Transverse colon (tissue), 4 donors: ENCODE data around the gene TBC1D16. TPM values are rescaled to one million over a fixed set of nuclear protein-coding genes. Genes with fewer than 3 reads are reported as not detected.
"Not testable (repeated sequence)": the region's sequence is repeated elsewhere in the genome, so short reads cannot be mapped to it uniquely, and the experiment has no call there.

Source experiments
- DNase-seq: peaks from one replicate; pipeline ENCODE4 v3.0.0-alpha.2; 2019
- H3K27ac ChIP-seq, 4 donors: fragments of 200-600 bp; sonication (generic); 2 replicates each; pipeline ENCODE4 v1.5.1; 2016 to 2018; ENCODE audit warnings: inconsistent platforms in 4 of 4
- H3K27me3 ChIP-seq: fragments of 200-600 bp; sonication (generic); 2 replicates; pipeline ENCODE4 v1.5.1; 2017; ENCODE audit warnings: inconsistent platforms
- H3K36me3 ChIP-seq, 4 donors: fragments of 200-600 bp; sonication (generic); 2 replicates each; pipeline ENCODE4 v1.5.1; 2017 to 2019; ENCODE audit warnings: inconsistent platforms in 4 of 4
- H3K4me1 ChIP-seq, 4 donors: fragments of 200-600 bp; sonication (generic); 2 replicates each; pipeline ENCODE4 v1.5.1; 2017 to 2020; ENCODE audit warnings: inconsistent platforms in 4 of 4
- H3K4me3 ChIP-seq, 4 donors: fragments of 200-600 bp; sonication (generic); 1 replicate in 1 of 4; 2 replicates in 3 of 4; pipeline versions ENCODE4 v1.5.1 to v1.6.1; 2017 to 2019; ENCODE audit warnings: inconsistent platforms in 4 of 4
- H3K9me3 ChIP-seq, 2 donors: fragments of 200-600 bp; sonication (generic); 2 replicates each; pipeline ENCODE4 v1.5.1; 2017 to 2019; ENCODE audit warnings: inconsistent platforms in 2 of 2
- CTCF ChIP-seq, 5 experiments: fragments of 200-600 bp in 3 of 5; fragments of 450-650 bp in 2 of 5; sonication (generic) in 3 of 5; IDR thresholded peaks; 1 replicate in 2 of 5; 2 replicates in 3 of 5; pipeline ENCODE4 v1.5.1; 2016 to 2017; ENCODE audit warnings: antibody characterized with exemption in 5 of 5, inconsistent platforms in 3 of 5, mild to moderate bottlenecking in 2 of 5, moderate library complexity in 1 of 5
- EP300 ChIP-seq: sonication (generic); formaldehyde crosslinking; IDR thresholded peaks from one replicate; pipeline ENCODE4 v1.6.1; 2017; ENCODE audit warnings: antibody characterized with exemption, low read depth
- POLR2A ChIP-seq: fragments of 450-650 bp; IDR thresholded peaks from one replicate; pipeline ENCODE4 v1.6.1; 2016; ENCODE audit warnings: antibody characterized with exemption, mild to moderate bottlenecking, moderate library complexity
- POLR2AphosphoS5 ChIP-seq, 3 donors: sonication (generic); formaldehyde crosslinking; IDR thresholded peaks; one replicate each; pipeline ENCODE4 v1.6.1; 2016; ENCODE audit warnings: antibody characterized with exemption in 3 of 3
- WGBS, 2 donors: methylation state at CpG; one replicate each; pipeline ENCODE4 v1.1.5; 2018; ENCODE audit warnings: low coverage in 1 of 2; 5-methylcytosine and 5-hydroxymethylcytosine counted together
- in situ Hi-C, 4 donors: fragments of 200-750 bp; cut with MboI; loops; one replicate each; pipeline versions ENCODE4 v1.15.0 to v1.15.1; 2017; ENCODE audit warnings: low sequenced_read_pairs in 3 of 4, low pct_ligation_motif_present in 1 of 4, low pct_unique_long_range_greater_than_20kb in 1 of 4
- intact Hi-C: fragments of 100-400 bp; cut with DNase I; formaldehyde crosslinking; loops from one replicate; pipeline ENCODE4 v1.15.1; 2023; ENCODE audit warnings: low total_unique reads
- total RNA-seq, 4 donors: library from RNA; depleted of rRNA; stranded (reverse); fragments of >200 nt; gene quantifications; one replicate each; pipeline ENCODE4 v1.1.0, GENCODE V29; 2016

TBC1D16 gene
- total RNA-seq, 4 donors from 2014 or later = 12.3 to 22.4 (median 18.1) TPM

- Histone ChIP-seq H3K9me3 (no peaks in the 10 kb centered on the region), H3K27ac (peak overlapping the region in 3 of 4 donors; percentile 15 to 33 (median 26)), H3K36me3 (no peaks in the 10 kb centered on the region), H3K4me3 (no peak overlapping the region), H3K27me3 (no peaks in the 10 kb centered on the region), H3K4me1 (peaks cover 19 to 25% (median 21%) of the 10 kb centered on the region in 4 donors)
- no peak for DNase-seq
- intact Hi-C loops (loop anchor here (10.0 kb wide), 1 partner anchor 162 kb away; the partner anchor contains the start of gene CBX4), in situ Hi-C loops (loop anchor here in 2 of 4 donors (25.0 kb wide), 1 partner anchor 185 kb away; no protein-coding TSS in a partner anchor)
- 58 to 65% methylated on average over 9 to 15 of the region's 15 CpGs for WGBS, 2 donors
- TF ChIP-seq CTCF (IDR thresholded peaks at IDR 0.05) (no peak), EP300 (no peak), POLR2A (no peak), POLR2AphosphoS5 (IDR thresholded peaks at IDR 0.05) (no peak)
Observed at GRCh38 chr17:79997011-79997660, 38.5 kb downstream of the TBC1D16 start.

GRCh38 chr17:79996291-79996690, 39.4 kb downstream of the TBC1D16 start:
- intact Hi-C loops (loop anchor here (10.0 kb wide), 1 partner anchor 161 kb away; the partner anchor contains the start of gene CBX4), in situ Hi-C loops (loop anchor here in 2 of 4 donors (25.0 kb wide), 1 partner anchor 184 kb away; no protein-coding TSS in a partner anchor)
- Histone ChIP-seq H3K4me1 (peaks cover 26 to 33% (median 29%) of the 10 kb centered on the region in 4 donors), H3K4me3 (no peak overlapping the region), H3K27me3 (no peaks in the 10 kb centered on the region), H3K9me3 (no peaks in the 10 kb centered on the region), H3K27ac (no peak overlapping the region), H3K36me3 (no peaks in the 10 kb centered on the region)
- 81 to 86% methylated on average over 12 of the region's 12 CpGs for WGBS, 2 donors
- TF ChIP-seq POLR2A (no peak), EP300 (no peak), CTCF (IDR thresholded peaks at IDR 0.05) (no peak), POLR2AphosphoS5 (IDR thresholded peaks at IDR 0.05) (no peak)
- no peak for DNase-seq

GRCh38 chr17:79995696-79996095, 40.0 kb downstream of the TBC1D16 start:
- DNase-seq = no peak
- intact Hi-C loops = loop anchor here (10.0 kb wide), 1 partner anchor 161 kb away; the partner anchor contains the start of gene CBX4
- WGBS, 2 donors = 71 to 91% methylated on average over 2 to 8 of the region's 8 CpGs
- H3K27ac ChIP-seq = no peak overlapping the region
- in situ Hi-C loops = loop anchor here in 2 of 4 donors (25.0 kb wide), 1 partner anchor 183 kb away; no protein-coding TSS in a partner anchor
- no peaks in the 10 kb centered on the region for H3K27me3 ChIP-seq
- TF ChIP-seq CTCF (IDR thresholded peaks at IDR 0.05) = no peak
- TF ChIP-seq EP300 = no peak
- no peak for TF ChIP-seq POLR2AphosphoS5 (IDR thresholded peaks at IDR 0.05)
- TF ChIP-seq POLR2A = no peak
- peaks cover 27 to 39% (median 33%) of the 10 kb centered on the region in 4 donors for H3K4me1 ChIP-seq
- no peaks in the 10 kb centered on the region for H3K9me3 ChIP-seq
- no peaks in the 10 kb centered on the region for H3K36me3 ChIP-seq
- H3K4me3 ChIP-seq = no peak overlapping the region

- 93 to 94% methylated on average over 5 to 13 of the region's 13 CpGs for WGBS, 2 donors
- Histone ChIP-seq H3K27me3 (no peaks in the 10 kb centered on the region), H3K36me3 (no peaks in the 10 kb centered on the region), H3K9me3 (no peaks in the 10 kb centered on the region), H3K4me1 (peaks cover 27 to 50% (median 41%) of the 10 kb centered on the region in 4 donors), H3K27ac (no peak overlapping the region), H3K4me3 (no peak overlapping the region)
- no peak for TF ChIP-seq POLR2AphosphoS5 (IDR thresholded peaks at IDR 0.05)
- TF ChIP-seq CTCF (IDR thresholded peaks at IDR 0.05) = no peak
- TF ChIP-seq EP300 = no peak
- no peak for TF ChIP-seq POLR2A
- DNase-seq = no peak
- in situ Hi-C loops (loop anchor here in 2 of 4 donors (25.0 kb wide), 1 partner anchor 182 kb away; no protein-coding TSS in a partner anchor), intact Hi-C loops (loop anchor here (10.0 kb wide), 1 partner anchor 160 kb away; the partner anchor contains the start of gene CBX4)
Observed at GRCh38 chr17:79994602-79995001, 41.1 kb downstream of the TBC1D16 start.

- not testable (repeated sequence) for H3K9me3 ChIP-seq, H3K4me3 ChIP-seq, H3K27me3 ChIP-seq, H3K36me3 ChIP-seq, DNase-seq
- peak overlapping the region in 2 of 4 donors; percentile 7 to 72 for H3K27ac ChIP-seq
- 66% methylated on average over 4 of the region's 4 CpGs; no CpG with 5 or more reads in 1 of the 2 donors for WGBS, 2 donors
- intact Hi-C loops (loop anchor here (10.0 kb wide), 1 partner anchor 159 kb away; the partner anchor contains the start of gene CBX4), in situ Hi-C loops (loop anchor here in 2 of 4 donors (25.0 kb wide), 1 partner anchor 182 kb away; no protein-coding TSS in a partner anchor)
- peaks cover 27 to 52% (median 45%) of the 10 kb centered on the region in 4 donors for H3K4me1 ChIP-seq
Observed at GRCh38 chr17:79994228-79994569, 41.5 kb downstream of the TBC1D16 start.
